MM.1S (cell line): ENCODE data around the gene CIROP.

Experiments
- DNase-seq: peaks from one replicate; pipeline ENCODE4 v3.0.0-alpha.2; 2015
- H2AFZ ChIP-seq: fragments of 300-600 bp; sonication (generic); 2 replicates; pipeline ENCODE4 v1.6.0; 2016; ENCODE audit warnings: antibody characterized with exemption, low read length
- H3F3A ChIP-seq: fragments of 300-600 bp; sonication (generic); 2 replicates; pipeline ENCODE4 v1.6.1; 2016; ENCODE audit warnings: mild to moderate bottlenecking, antibody characterized with exemption, low read length, moderate library complexity, mixed read lengths; ENCODE audit not compliant: insufficient read depth
- H3K27ac ChIP-seq: fragments of 300-600 bp; sonication (generic); 2 replicates; pipeline ENCODE4 v1.5.1; 2016; ENCODE audit warnings: mild to moderate bottlenecking, low read length
- H3K27me3 ChIP-seq: fragments of 300-600 bp; sonication (generic); replicated peaks from 2 replicates; pipeline ENCODE4 v1.6.0; 2016; ENCODE audit warnings: low read length; ENCODE audit not compliant: insufficient read depth
- H3K36me3 ChIP-seq: fragments of 300-600 bp; sonication (generic); replicated peaks from 2 replicates; pipeline ENCODE4 v1.6.1; 2016; ENCODE audit warnings: mild to moderate bottlenecking, low read length, mixed read lengths; ENCODE audit not compliant: insufficient read depth
- H3K4me1 ChIP-seq: fragments of 300-600 bp; sonication (generic); 2 replicates; pipeline ENCODE4 v1.6.1; 2016; ENCODE audit warnings: low read length, mixed read lengths
- H3K4me2 ChIP-seq: fragments of 300-600 bp; sonication (generic); 2 replicates; pipeline ENCODE4 v1.6.0; 2016; ENCODE audit warnings: low read depth, low read length
- H3K4me3 ChIP-seq: fragments of 300-600 bp; sonication (generic); 2 replicates; pipeline ENCODE4 v1.5.1; 2016; ENCODE audit warnings: low read length, mixed read lengths
- H3K79me2 ChIP-seq: fragments of 300-600 bp; sonication (generic); 2 replicates; pipeline ENCODE4 v1.6.1; 2016; ENCODE audit warnings: mixed run types, low read length, mixed read lengths
- H3K9ac ChIP-seq: fragments of 300-600 bp; sonication (generic); 2 replicates; pipeline ENCODE4 v1.6.1; 2016; ENCODE audit warnings: low read length, mixed read lengths
- H3K9me2 ChIP-seq: fragments of 300-600 bp; sonication (generic); replicated peaks from 2 replicates; pipeline ENCODE4 v1.6.1; 2016; ENCODE audit warnings: mild to moderate bottlenecking, low read length, mixed read lengths; ENCODE audit not compliant: insufficient read depth
- H3K9me3 ChIP-seq: fragments of 300-600 bp; sonication (generic); replicated peaks from 2 replicates; pipeline ENCODE4 v1.6.1; 2016; ENCODE audit warnings: mild to moderate bottlenecking, low read length, mixed read lengths; ENCODE audit not compliant: insufficient read depth
- H4K20me1 ChIP-seq: fragments of 300-600 bp; sonication (generic); 2 replicates; pipeline ENCODE4 v1.6.1; 2016; ENCODE audit warnings: mild to moderate bottlenecking, low read length, moderate library complexity, mixed read lengths; ENCODE audit not compliant: insufficient read depth
- EZH2 ChIP-seq: fragments of 300-600 bp; sonication (generic); optimal IDR thresholded peaks from 2 replicates; pipeline ENCODE3; 2017; ENCODE audit warnings: low read depth, mild to moderate bottlenecking, antibody characterized with exemption, low read length, mixed read lengths
- EZH2phosphoT487 ChIP-seq: fragments of 300-600 bp; sonication (generic); IDR thresholded peaks from 2 replicates; pipeline ENCODE4 v1.6.1; 2018; ENCODE audit warnings: antibody characterized with exemption, low read length
- TF ChIP-seq, protein P1 (sequence below): fragments of 300-600 bp; sonication (generic); IDR thresholded peaks from 2 replicates; pipeline ENCODE4 v1.5.1; 2016; ENCODE audit warnings: antibody characterized with exemption, low read length, mixed read lengths

The CIROP gene

DNA sequence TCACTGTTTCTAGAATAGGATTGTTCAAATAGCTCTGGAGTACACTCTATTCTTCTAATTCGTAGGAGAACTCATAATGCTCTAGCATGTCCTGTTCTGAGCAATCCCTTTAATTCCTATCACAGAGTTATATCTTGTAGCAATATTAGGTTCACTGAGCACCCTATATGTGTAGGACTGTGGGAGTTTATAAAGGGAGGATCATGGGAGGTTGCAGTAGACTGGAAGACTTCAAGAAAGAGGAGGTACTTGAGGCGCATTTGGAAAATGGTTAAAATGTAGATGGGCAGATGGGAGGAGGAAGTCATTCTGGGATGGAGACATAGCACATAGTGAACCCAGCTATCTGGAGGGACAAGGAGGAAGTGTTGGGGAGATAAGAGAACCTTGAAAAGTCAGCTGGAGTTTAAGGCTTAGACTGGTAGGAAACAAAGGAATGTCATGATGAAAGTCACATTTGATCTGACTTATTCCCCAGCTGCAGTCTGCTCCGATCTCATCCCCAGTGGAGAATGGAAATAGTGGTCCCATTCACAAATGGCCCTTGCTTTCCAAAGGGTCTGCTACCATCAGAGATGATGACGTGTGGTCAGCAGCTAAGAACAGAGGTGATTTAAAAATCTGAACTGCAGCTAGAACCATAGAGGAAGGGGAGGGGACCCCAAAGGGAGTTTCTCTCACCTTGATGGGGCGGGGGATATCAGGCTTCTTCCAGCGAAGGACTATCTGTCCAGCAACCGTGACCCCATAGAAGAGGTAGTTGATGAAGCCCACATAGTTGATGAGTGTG, 24.4 kb upstream of the CIROP start:
- TF ChIP-seq EZH2 (no peak), EZH2phosphoT487 (no peak)
- TF ChIP-seq, protein P1, sequence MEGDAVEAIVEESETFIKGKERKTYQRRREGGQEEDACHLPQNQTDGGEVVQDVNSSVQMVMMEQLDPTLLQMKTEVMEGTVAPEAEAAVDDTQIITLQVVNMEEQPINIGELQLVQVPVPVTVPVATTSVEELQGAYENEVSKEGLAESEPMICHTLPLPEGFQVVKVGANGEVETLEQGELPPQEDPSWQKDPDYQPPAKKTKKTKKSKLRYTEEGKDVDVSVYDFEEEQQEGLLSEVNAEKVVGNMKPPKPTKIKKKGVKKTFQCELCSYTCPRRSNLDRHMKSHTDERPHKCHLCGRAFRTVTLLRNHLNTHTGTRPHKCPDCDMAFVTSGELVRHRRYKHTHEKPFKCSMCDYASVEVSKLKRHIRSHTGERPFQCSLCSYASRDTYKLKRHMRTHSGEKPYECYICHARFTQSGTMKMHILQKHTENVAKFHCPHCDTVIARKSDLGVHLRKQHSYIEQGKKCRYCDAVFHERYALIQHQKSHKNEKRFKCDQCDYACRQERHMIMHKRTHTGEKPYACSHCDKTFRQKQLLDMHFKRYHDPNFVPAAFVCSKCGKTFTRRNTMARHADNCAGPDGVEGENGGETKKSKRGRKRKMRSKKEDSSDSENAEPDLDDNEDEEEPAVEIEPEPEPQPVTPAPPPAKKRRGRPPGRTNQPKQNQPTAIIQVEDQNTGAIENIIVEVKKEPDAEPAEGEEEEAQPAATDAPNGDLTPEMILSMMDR, result no peak
- no peak overlapping the region for H3K27ac ChIP-seq

DNA sequence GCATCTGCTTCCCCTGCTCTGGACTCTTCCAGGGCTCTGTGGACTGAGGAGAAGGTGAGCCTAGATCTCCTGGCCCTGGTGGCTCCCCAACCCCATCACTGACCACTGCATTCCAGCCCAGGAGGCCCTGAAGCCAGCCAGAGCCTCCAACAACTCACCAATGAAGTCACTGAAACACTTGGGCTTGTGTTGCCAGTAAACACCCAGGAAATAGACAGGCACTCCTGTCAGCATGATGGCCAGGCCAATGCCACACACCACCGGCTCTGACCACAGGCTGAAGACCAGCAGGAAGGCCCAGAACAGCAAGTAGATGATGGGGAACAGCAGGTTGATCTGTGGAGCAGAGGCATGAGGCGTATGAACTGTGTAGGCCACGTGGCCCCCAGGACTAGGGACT, 23.1 kb upstream of the CIROP start:
- no peak for DNase-seq
- no peaks in the 10 kb centered on the region for H3K9me3 ChIP-seq
- H3K27ac ChIP-seq, result no peak overlapping the region
- no peaks in the 10 kb centered on the region for H3K4me1 ChIP-seq
- no peak overlapping the region for H3K9ac ChIP-seq
- H4K20me1 ChIP-seq, result no peaks in the 10 kb centered on the region
- no peak overlapping the region for H3K4me3 ChIP-seq
- H3K27me3 ChIP-seq, result no peaks in the 10 kb centered on the region
- no peak for TF ChIP-seq EZH2phosphoT487
- no peak for TF ChIP-seq EZH2
- TF ChIP-seq, protein P1, result no peak
- H3K4me2 ChIP-seq, result no peak overlapping the region
- no peaks in the 10 kb centered on the region for H3K36me3 ChIP-seq
- no peaks in the 10 kb centered on the region for H3K79me2 ChIP-seq
- no peaks in the 10 kb centered on the region for H3K9me2 ChIP-seq
- no peak overlapping the region for H2AFZ ChIP-seq
- no peaks in the 10 kb centered on the region for H3F3A ChIP-seq

More for the DNA sequence above, 24.4 kb upstream of the CIROP start:
- H3K27me3 ChIP-seq, result no peaks in the 10 kb centered on the region
- no peaks in the 10 kb centered on the region for H3K4me1 ChIP-seq
- no peaks in the 10 kb centered on the region for H3K9me2 ChIP-seq
- no peaks in the 10 kb centered on the region for H3K36me3 ChIP-seq
- no peaks in the 10 kb centered on the region for H3F3A ChIP-seq
- no peak overlapping the region for H2AFZ ChIP-seq
- no peak overlapping the region for H3K9ac ChIP-seq
- no peaks in the 10 kb centered on the region for H3K9me3 ChIP-seq
- DNase-seq, result no peak
- H3K4me3 ChIP-seq, result no peak overlapping the region
- H3K4me2 ChIP-seq, result no peak overlapping the region
- H4K20me1 ChIP-seq, result no peaks in the 10 kb centered on the region
- H3K79me2 ChIP-seq, result no peaks in the 10 kb centered on the region

DNA sequence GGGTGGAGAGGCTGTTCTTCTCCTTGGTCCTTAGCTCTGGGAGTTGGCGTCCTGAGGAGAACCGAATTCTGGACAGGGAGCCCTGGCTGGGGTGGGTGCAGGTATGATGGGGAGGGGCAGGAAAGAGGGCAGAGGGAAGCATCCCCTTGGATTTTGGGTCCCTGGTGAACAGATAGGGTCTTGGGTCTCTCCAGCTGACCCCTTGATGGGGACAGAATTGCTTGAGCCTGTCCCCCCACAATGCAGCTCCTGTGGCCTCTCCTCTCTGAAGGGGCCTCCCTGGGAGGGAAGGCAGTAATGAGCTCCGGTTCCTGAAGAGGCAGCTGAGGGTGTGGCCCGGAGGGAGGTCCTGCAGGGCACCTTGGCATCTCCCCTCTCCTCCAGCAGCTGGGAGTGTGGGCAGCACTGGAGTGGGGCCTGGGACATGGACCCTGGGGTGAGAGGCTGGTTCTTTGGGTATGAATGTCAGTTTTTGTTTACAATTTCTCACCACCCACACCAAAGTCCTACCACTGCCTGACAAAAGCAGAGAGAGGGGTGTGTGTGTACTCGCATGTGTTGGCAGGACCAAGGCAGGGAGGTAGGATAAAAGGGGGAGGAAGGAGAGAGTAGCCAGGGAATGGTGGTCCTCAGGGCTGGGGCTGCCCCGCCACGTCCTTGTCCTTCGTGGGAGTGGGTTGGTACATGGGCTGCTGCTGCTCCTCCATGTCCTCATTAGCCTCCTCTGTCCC, 21.9 kb upstream of the CIROP start:
- H3K4me1 ChIP-seq, result peaks cover 3% of the 10 kb centered on the region; the same call in 1 of the 2 replicates
- DNase-seq, result no peak
- H3K4me2 ChIP-seq, result no peak overlapping the region
- TF ChIP-seq, protein P1, result no peak
- TF ChIP-seq EZH2 (no peak), EZH2phosphoT487 (no peak)
- H3K9ac ChIP-seq, result no peak overlapping the region
- H3K4me3 ChIP-seq, result no peak overlapping the region
- H4K20me1 ChIP-seq, result no peaks in the 10 kb centered on the region
- no peaks in the 10 kb centered on the region for H3K9me3 ChIP-seq
- H3K27me3 ChIP-seq, result no peaks in the 10 kb centered on the region
- no peaks in the 10 kb centered on the region for H3K79me2 ChIP-seq
- no peaks in the 10 kb centered on the region for H3K36me3 ChIP-seq
- H3K9me2 ChIP-seq, result no peaks in the 10 kb centered on the region
- no peaks in the 10 kb centered on the region for H3F3A ChIP-seq
- H3K27ac ChIP-seq, result no peak overlapping the region
- H2AFZ ChIP-seq, result no peak overlapping the region
